Glutamatergic neuron (in vitro differentiated cells): Measurements from ENCODE around the gene SLAMF7. TPM values are rescaled to one million over a fixed set of nuclear protein-coding genes. Genes with fewer than 3 reads are reported as not detected.

Experiments used
- DNase-seq: peaks from one replicate; pipeline ENCODE4 v3.0.0; 2022
- H3K27ac Mint-ChIP-seq: one replicate; pipeline ENCODE4 v1.8.0; 2020; ENCODE audit warnings: mild to moderate bottlenecking, mixed read lengths, inconsistent platforms; ENCODE audit not compliant: unreplicated experiment
- H3K27me3 Mint-ChIP-seq: one replicate; pipeline ENCODE4 v1.8.0; 2020; ENCODE audit warnings: mild to moderate bottlenecking, moderate library complexity, mixed read lengths, inconsistent platforms; ENCODE audit not compliant: unreplicated experiment
- H3K36me3 Mint-ChIP-seq: one replicate; pipeline ENCODE4 v1.8.0; 2020; ENCODE audit warnings: mild to moderate bottlenecking, mixed read lengths, inconsistent platforms; ENCODE audit not compliant: unreplicated experiment
- H3K4me1 Mint-ChIP-seq: one replicate; pipeline ENCODE4 v1.8.0; 2020; ENCODE audit warnings: mild to moderate bottlenecking, low read depth, mixed read lengths, inconsistent platforms; ENCODE audit not compliant: unreplicated experiment
- H3K4me3 Mint-ChIP-seq: one replicate; pipeline ENCODE4 v1.8.0; 2020; ENCODE audit warnings: mild to moderate bottlenecking, mixed read lengths, inconsistent platforms; ENCODE audit not compliant: unreplicated experiment
- H3K9me3 Mint-ChIP-seq: one replicate; pipeline ENCODE4 v1.8.0; 2020; ENCODE audit warnings: mild to moderate bottlenecking, moderate library complexity, mixed read lengths, inconsistent platforms; ENCODE audit not compliant: unreplicated experiment
- CTCF ChIP-seq: fragments of 200-600 bp; sonication (generic); IDR thresholded peaks from one replicate; pipeline ENCODE4 v1.5.0; 2021; ENCODE audit not compliant: partially characterized antibody, unreplicated experiment
- total RNA-seq: library from RNA; stranded (reverse); fragmentation: NEBNext Ultra II Directional; extraction: Animal tissue kit (Norgen Biotek cat#: 25700); gene quantifications from one replicate; pipeline ENCODE4 v1.2.1, GENCODE V29; 2021; ENCODE audit not compliant: unreplicated experiment

Gene SLAMF7
- total RNA-seq, 1 donor from 2014 or later, result not detected

GRCh38 chr1:160740133-160740688, 1.2 kb downstream of the SLAMF7 start:
- Mint-ChIP-seq H3K4me3 (no peak overlapping the region), H3K36me3 (no peaks in the 10 kb centered on the region), H3K27ac (no peak overlapping the region), H3K9me3 (peaks cover 6% of the 10 kb centered on the region), H3K4me1 (no peaks in the 10 kb centered on the region), H3K27me3 (no peaks in the 10 kb centered on the region)
- TF ChIP-seq CTCF, result no peak
- DNase-seq, result no peak

GRCh38 chr1:160741092-160741501, 2.0 kb downstream of the SLAMF7 start:
- DNase-seq, result no peak
- no peak overlapping the region for H3K27ac Mint-ChIP-seq

GRCh38 chr1:160741612-160742348, 2.7 kb downstream of the SLAMF7 start:
- Mint-ChIP-seq H3K9me3 (peaks cover 2% of the 10 kb centered on the region), H3K36me3 (no peaks in the 10 kb centered on the region), H3K27me3 (no peaks in the 10 kb centered on the region), H3K27ac (no peak overlapping the region), H3K4me3 (no peak overlapping the region), H3K4me1 (no peaks in the 10 kb centered on the region)
- no peak for DNase-seq
- no peak for TF ChIP-seq CTCF

More at GRCh38 chr1:160741092-160741501, 2.0 kb downstream of the SLAMF7 start:
- no peak for TF ChIP-seq CTCF
- no peaks in the 10 kb centered on the region for H3K36me3 Mint-ChIP-seq
- peaks cover 3% of the 10 kb centered on the region for H3K9me3 Mint-ChIP-seq
- H3K4me1 Mint-ChIP-seq, result no peaks in the 10 kb centered on the region
- no peaks in the 10 kb centered on the region for H3K27me3 Mint-ChIP-seq
- no peak overlapping the region for H3K4me3 Mint-ChIP-seq

- no peak overlapping the region for H3K27ac Mint-ChIP-seq
- no peak overlapping the region for H3K4me3 Mint-ChIP-seq
- H3K27me3 Mint-ChIP-seq, result no peaks in the 10 kb centered on the region
- no peak for DNase-seq
- no peak for TF ChIP-seq CTCF
- peaks cover 2% of the 10 kb centered on the region for H3K9me3 Mint-ChIP-seq
- H3K36me3 Mint-ChIP-seq, result no peaks in the 10 kb centered on the region
- H3K4me1 Mint-ChIP-seq, result no peaks in the 10 kb centered on the region
Measured at GRCh38 chr1:160742428-160743127, 3.5 kb downstream of the SLAMF7 start.

- no peaks in the 10 kb centered on the region for H3K36me3 Mint-ChIP-seq
- H3K27me3 Mint-ChIP-seq, result no peaks in the 10 kb centered on the region
- H3K27ac Mint-ChIP-seq, result no peak overlapping the region
- H3K4me1 Mint-ChIP-seq, result no peaks in the 10 kb centered on the region
- no peak overlapping the region for H3K4me3 Mint-ChIP-seq
- no peak for TF ChIP-seq CTCF
- DNase-seq, result no peak
- peaks cover 2% of the 10 kb centered on the region for H3K9me3 Mint-ChIP-seq
Measured at GRCh38 chr1:160743266-160743665, 4.2 kb downstream of the SLAMF7 start.
